Activated CD4-positive, CD25-positive, alpha-beta regulatory T cell treated with anti-CD3 and anti-CD28 coated beads, Interleukin-2, amount 50 U/mL, for 72 hours (primary cell): ENCODE results near the gene SYNE2.
"Not testable (repeated sequence)": the region's sequence is repeated elsewhere in the genome, so short reads cannot be mapped to it uniquely, and the experiment has no call there.

ENCODE experiments used
- DNase-seq: peaks from one replicate; pipeline ENCODE4 v3.0.0; 2021

SYNE2 gene

DNA sequence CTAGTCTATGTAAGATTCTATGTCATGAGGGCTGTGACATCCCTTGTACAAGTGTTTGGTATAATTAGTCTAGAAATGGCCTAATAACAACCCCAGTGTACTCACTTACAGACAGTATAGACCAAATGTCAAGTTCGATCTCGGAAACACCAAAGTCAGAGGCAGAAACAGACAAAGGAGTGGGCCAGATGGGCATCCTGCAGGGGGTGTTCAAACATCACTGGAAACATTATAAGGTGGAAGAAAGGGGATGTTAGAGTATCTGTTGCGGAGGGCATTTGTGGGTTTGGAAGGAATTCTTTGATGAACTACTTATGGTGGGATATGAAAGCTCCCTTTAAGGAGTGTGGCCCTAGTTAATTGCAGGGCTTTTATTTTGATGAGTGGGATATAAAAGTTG is 306.8 kb downstream of the SYNE2 start:
- no peak for DNase-seq

DNA sequence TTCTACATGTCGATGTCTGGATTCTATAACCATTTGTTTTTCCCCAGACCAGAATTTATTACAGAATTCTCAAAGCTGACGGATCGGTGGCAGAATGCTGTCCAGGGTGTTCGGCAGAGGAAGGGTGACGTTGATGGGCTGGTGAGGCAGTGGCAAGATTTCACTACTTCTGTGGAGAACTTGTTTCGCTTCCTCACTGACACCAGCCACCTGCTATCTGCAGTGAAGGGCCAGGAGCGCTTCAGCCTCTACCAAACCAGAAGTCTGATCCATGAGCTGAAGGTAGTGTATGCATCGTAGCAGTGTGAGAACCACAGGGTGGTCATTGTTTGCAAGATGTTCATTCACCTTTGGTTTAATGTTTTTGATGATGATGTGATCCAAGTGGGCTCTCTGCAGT is 317.4 kb downstream of the SYNE2 start:
- DNase-seq, result no peak

DNA sequence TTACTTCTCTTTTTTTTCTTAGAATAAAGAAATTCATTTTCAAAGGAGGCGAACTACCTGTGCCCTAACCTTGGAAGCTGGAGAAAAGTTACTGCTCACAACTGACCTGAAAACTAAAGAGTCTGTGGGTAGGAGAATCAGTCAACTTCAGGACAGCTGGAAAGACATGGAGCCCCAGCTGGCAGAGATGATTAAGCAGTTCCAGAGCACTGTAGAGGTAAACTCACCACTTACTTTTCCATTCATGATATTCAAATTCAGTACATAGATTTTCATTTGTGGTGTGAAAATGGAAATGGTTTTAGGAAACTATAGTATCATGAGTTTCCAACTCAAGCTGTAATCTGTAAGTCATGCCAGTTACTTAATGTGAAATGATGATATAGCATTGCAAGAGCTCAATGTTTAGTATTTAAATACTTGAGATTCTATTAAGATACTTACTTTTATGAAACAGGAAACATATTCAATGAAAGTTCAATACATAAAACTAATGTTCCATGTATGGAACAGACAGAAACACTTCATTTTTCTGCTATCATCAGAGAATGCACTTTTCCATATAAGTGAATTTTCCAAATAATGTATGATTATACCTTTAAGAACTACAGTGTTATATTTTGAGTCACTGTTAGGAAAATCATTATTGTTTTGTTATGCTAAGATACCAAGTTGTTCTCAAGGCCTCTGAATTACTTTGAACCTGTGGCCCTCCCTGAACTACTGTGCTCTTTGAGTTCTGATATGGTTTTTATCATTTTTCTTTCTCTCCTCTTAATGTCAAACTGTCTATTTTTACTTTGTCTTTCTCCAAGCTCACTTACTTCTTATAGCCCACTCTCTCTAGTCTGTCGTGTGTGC is 322.3 kb downstream of the SYNE2 start:
- DNase-seq, result no peak

DNA sequence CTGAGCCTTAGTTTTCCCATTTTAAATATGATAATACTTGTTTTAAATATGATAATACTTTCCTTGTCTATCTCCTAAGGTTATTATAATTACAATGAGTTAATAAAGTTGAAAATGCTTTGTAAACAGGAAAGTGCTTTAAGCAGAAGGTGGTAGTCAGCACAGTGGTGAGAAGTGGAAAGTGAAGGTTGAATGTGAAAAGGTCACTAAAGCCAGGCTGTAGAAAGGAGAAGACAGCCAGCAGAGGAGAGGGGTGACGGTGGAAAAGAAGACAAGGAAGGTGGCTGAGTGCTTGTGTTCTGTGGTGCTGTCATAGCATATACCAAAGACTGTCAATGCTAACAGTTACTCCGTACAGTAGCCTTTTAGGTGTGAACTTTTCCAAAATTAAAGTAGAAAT is 323.5 kb downstream of the SYNE2 start:
- no peak for DNase-seq

DNA sequence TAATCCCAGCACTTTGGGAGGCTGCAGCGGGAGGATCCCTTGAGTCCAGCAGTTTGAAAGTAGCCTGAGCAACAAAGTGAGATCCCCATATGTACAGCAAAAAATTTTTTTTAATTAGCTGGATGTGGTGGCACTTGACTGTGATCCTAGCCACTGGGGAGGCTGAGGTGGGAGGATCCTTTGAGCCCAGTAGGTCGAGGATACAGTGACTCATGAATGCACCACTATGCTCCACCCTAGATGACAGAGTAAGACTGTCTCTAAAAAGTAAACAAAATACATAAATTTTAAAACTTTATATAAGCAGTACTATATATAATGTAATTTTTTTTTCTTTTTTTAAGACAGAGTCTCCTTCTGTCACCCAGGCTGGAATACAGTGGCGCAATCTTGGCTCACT is 326.0 kb downstream of the SYNE2 start:
- DNase-seq, result no peak

DNA sequence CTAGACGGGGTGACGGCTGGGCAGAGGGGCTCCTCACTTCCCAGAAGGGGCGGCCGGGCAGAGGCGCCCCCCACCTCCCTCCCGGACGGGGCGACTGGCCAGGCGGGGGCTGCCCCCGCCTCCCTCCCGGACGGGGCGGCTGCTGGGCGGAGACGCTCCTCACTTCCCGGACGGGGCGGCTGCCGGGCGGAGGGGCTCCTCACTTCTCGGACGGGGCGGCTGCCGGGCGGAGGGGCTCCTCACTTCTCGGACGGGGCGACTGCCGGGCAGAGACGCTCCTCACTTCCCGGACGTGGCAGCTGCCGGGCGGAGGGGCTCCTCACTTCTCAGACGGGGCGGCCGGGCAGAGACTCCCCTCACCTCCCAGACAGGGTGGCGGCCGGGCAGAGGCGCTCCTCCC is 330.1 kb downstream of the SYNE2 start:
- DNase-seq, result not testable (repeated sequence)

DNA sequence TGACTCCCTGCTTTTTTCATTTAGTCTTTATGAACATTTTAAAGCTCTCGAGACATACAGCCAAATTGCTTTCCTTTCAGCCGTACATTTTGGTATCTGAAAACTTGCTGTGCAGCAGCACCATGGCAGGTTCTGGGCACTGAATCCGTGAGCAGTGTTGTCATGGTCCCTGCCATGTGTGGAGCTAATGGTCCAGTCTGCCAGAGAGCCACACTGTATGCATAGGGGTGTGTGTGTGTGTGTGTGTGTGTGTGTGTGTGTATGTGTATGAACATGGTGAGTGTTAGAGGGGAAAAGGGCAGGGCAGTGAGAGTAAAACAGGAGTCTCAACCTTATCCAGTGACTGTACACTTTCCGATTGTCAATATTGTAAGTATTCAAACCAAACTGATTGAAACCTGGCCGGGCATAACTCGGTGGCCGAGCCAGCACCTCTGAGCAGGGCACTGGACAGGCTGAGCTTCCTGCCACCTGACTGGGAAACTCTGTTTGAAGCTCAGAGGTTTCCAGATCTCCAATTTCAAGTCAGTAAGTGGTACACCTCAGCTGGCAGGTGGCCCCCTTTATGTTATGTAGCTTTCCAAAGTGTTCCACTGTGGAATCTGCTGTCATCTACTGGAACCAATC is 331.4 kb downstream of the SYNE2 start:
- DNase-seq, result no peak

DNA sequence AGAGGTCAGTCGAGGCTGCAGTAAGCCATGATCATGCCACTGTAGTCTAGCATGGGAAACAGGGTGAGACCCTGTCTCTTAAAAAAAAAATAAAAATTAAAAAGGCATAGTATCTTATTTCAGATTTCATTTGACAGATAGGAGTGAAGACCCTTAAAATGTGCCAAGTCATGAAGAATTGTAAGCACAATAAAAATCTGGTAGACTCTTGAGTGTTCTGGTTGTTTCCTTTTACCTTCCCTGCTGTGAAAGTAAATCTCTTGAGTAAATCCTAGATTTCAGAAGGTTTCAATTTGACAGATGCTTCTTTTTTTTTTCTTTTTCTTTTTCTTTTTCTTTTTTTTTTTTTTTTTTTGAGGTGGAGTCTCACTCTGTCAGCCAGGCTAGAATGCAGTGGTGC is 332.4 kb downstream of the SYNE2 start:
- no peak for DNase-seq

DNA sequence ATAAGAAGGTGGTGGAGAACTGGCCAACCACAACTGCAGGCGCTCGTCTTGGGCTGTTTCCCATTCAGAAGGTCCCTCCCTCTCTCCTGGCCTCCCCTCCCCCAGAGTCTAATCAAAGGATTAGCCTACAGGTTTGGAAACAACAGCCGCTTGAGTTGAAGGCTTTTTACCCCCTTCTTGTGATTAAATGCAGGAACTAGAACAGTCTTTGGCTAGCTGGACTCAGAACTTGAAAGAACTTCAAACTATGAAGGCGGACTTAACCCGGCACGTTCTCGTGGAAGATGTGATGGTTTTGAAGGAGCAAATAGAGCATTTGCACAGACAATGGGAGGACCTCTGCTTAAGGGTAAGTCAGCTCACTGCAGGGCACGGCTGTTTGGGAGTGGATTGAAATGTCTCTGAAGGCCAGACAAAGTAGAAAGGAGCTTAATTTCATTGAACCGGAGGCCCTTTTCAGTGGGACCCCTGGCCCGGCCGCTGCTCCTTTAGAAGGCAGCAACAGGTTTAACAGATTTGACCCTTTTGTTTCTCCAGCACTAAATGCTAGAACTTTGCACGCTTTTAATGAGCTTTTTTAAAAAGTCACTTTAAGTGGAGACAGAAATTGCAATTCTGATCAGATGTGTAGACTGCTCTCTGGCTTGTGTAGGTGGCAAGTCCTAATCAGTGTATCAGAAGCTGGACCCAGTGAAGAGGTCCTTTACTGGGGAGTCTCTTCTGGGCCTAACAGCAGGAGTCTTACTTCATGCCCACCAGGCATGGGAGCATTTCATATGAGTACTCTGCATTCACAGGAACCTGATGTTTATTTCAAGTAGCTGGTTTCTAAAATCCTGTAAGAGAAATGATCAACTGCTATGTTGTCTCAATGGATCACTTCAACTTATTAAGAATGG is 333.7 kb downstream of the SYNE2 start:
- DNase-seq, result no peak

DNA sequence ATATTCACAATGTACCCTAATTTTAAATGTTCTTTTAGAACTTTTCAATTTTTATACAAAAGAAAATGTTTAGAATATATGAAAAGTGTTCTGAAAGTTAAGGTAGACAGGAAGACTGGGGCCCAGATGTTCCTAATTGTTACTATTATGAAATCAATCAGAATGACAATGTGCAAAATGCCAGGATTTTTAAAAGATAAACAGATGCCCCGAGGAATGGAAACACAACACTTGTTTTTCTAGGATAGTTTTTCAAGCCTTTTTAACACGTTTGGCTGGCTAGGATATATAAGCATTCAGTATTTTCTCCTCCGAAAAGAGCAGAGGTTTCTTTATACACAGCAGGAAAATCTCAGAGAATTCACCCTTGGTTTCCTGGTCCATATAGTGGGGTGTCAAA is 334.5 kb downstream of the SYNE2 start:
- DNase-seq, result no peak

DNA sequence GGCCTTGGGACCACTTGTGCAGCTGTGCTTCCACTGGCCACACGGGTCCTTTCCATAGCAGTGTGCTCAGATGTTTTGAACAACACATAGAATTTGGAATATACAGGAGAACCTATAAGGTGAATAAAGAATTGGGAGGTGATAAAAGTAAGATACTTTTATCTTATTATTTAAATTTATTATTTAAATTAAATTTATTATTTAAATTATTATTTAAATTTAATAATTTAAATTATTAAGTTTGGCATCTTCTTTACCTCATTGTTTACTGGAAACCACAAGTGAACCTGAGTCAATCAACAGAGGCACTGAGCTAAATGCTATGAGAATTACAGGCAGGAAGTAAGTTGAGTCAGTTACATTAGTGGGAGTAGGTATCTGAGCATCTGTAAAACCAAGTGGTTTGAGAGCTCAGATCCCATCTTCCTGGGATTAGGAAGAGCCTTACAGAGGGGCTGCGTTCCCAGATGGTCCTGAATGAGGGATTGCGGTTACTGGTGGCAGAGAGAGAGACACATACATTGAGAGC is 338.2 kb downstream of the SYNE2 start:
- no peak for DNase-seq

DNA sequence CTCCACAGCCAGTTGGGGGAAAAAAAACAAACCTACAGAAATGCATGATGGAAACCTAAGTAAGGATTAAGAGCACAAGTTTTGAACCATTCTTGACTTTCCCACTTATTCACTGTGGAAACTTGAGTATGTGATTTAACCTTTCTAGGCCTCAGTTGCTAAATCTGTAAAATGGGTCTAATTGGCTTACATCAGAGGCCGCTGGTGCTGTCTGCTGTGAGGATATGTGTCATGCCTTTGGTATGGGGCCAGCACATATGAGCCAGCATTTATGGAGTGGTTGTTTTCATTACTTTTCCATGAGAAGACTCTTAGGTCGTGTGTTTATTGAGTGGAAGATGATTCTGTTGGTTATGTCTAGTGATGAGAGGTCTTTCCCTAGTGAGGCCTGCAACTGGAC is 339.0 kb downstream of the SYNE2 start:
- no peak for DNase-seq

DNA sequence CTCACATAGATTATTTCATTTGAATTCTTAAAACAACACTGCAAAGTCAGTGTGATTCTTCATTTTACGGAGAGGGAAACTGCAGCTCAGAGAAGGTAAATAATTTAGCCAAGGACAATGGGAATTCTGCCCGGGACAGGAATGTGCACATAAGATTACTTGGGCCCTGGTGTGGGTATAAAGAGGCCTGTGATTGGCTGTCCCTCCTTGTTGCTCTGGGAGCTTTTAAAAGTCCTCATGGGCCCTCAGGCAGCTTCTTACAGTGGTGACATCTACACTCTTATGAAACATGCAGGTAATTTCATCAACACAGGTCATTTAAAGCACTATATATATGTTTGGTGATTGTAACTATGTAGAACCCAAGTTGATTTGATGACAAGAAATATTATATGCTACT is 341.0 kb downstream of the SYNE2 start:
- no peak for DNase-seq

DNA sequence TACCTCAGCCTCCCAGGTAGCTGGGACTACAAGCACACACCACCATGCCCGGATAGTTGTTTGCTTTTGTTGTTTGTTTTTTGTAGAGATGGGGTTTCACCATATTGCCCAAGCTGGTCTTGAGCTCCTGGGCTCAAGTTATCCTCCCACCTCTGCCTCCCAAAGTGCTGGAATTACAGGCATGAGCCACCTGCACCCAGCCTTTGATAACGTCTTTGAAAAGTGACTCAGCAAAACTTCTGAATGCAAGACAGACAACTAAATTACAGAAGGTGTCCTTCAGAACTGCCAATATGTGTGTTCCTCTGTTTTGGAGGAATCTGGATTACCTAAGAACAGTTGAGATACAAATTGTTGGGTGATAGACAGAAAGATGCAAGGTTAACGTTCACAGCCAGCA is 341.6 kb downstream of the SYNE2 start:
- DNase-seq, result no peak

DNA sequence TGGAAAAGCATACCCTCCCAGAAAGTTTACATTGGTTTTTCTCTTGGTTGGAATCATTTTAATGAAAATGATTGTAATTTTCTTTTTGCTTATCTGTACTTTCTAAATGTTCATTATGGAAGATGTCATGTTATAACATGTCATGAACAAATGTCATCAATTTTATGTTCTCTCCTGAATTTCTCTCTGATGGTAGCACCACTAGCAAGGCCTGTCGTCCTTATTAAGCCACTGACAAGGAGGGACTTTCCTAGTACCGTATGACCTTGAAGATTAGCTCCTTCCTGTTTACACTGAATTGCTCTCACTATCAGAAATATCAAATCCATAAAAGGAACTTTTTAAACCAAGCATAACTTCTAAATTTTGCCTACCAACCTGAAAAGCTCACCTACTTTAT is 342.4 kb downstream of the SYNE2 start:
- no peak for DNase-seq

DNA sequence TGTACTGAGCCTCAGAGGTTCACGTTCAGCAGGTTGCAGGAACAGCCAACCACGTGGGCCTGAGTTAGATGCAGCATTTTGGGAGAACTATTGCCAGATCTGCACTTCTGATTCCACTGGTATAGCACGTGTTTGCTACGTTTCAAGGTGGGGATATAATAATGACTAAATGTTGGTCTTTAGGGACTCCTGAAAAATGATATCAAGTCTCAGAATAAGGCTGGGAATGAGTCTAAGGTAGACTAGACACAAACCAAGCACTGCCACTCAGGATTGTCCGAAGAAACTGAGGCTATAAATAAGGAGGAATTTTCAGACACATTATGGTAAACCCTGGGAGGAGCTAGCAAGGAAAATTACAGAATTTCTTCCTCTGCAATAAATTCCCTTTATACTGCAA is 343.3 kb downstream of the SYNE2 start:
- DNase-seq, result no peak

DNA sequence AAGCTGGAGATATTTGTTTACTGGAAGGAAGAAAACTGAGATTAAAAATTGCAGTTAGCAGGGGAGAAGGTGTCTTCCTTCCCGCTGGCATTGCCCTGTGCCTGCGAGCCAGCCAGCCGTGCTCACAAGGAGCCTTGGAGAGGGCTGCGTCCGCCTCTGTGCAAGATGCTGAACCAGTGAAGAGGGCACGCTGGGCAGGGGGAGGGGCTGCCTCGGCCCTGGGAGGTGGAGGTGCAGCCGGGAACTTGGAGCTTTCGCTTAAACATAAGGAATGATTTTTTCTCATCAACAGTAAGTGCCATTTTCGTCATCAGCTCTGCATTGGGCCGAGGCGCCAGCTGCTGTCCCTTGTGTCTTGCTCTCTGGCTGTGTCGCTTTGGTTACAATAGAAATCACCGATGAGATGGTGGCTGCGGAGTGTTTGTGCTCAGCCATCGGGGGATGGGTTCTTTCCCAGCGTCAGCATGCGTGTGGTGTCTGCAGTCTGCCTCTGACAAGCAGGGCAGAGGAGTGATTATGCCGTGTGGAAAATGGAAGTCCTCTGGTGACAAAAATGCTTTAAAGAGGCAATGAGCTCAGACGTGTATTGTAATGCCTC is 344.1 kb downstream of the SYNE2 start:
- DNase-seq, result no peak

DNA sequence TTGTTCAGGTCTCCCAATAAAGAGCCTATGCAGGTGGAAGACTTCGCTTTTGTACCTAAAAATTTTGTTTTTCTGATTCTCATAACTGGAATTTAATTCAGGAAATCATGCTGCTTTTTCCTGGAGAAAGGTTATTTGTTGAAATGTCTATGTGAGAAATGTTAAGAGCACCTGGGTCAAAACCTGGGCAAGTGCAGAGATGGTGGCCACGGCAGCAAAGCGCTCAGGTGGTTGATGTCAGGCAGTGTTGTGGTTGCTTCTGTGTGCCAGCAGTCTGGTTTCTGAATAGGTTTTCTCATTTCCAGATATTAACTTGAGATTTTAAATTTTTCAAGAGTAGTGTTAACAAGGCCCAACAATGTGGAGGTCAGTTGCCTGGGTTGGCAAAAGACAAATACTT is 345.2 kb downstream of the SYNE2 start:
- DNase-seq, result no peak

DNA sequence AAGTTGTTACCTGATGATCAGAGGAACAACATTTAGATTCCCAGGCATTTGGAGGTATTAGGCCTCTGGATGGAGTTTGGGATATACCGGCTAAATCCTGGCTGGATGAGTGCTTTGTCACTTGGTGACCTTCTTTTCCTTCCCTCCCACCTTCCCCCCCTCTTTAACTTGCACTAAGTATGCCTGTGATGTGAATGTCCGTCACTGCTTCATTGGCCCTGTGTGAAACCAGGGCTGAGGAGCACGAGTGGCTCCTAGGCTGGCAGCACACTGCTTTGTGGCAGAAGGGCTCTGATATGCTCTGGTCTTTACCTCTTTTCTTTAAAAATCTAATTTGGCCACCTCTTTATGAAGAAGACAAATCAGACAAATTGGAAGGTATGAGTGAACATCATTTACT is 345.7 kb downstream of the SYNE2 start:
- no peak for DNase-seq

DNA sequence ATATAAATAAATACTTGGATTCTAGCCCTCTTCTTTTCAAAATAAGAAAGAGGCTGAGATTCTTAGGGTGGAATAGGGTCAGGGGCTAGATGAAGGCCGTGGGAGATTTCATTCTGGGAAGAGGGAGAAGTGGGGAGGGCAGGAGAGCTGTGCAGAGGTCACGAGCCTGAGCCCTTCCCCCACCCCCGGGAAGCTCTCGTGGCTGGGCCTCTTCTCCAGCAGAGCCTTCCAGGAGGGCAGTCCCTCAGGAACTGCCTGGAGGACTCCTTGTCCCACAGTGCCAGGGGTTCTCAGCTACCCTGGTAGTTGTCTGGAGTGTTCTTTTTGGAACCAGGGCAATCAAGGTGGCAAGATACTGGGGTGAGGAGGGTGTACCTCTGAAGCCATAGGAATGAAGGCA is 347.4 kb downstream of the SYNE2 start:
- no peak for DNase-seq

DNA sequence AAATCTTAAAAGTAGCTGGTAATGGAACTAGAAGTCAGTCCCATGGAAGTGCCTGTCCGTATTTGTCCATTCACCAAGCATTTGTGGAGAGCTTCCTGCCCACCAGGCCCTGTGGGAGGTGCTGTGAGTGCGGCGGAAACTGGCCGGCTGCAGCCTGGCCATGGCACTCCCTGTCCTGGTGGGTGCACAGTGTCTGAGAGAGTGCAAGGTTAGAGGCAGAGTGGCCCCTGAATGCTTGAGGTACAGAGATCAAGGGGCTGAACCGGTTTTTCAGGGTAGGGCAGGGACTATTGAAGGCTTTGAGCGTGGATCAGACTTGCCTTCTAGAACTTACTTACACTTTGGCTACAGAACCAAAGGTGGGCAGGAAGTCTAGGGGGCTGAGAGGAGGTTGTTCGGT is 348.5 kb downstream of the SYNE2 start:
- no peak for DNase-seq

DNA sequence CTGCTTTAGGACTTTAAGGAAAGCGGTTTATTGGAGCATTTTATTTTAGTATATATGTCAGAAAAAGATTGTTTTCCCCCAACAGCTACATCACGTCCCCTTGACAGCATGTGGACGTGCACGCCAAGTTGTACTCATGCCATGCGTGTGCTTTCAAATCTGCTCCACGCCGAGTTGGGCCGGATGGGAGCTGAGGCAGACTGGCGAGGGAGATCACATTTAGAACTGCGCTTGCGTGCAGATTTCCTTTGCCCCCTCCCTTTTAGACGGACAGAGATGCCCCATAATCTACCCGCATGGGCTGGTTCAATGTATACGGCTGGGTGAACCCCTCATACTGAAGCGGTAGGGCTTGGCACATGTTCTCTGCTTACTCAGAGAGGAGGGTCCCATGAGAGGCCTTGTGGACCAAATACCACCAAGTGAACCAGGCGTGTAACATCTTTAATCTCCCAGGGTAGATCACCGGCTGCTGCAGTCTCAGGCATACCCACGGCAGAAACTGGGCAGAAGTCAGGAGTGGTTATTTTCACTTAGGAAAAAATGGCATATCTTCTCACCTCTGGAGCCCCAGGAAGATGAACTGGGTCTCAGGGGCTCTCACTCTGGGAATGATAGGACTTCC is 349.2 kb downstream of the SYNE2 start:
- DNase-seq, result no peak

DNA sequence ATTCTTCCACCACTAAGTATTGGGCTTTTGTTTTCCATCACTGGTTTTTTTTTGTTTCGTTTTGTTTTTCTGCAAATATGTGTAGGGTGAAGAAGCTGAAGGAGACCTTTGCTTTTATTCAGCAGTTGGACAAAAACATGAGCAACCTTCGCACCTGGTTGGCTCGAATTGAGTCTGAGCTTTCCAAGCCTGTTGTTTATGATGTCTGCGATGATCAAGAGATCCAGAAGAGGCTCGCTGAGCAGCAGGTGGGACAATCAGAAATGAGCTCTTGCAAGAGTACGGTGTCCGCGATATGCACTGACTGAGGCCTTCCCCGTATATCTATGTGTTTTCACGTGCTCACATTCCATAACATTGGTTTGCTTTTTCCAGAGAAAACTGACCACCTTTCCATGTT is 349.9 kb downstream of the SYNE2 start:
- DNase-seq, result no peak
